ENCODE measurements around the gene FHIT.

GRCh38 chr3:60551455-60552209 is 699.6 kb downstream of the FHIT start:
- TF ChIP-seq EZH2phosphoT487 (IDR thresholded peaks at IDR 0.05), result no peak
- no peak for TF ChIP-seq CTCF (IDR thresholded peaks at IDR 0.05)

Data from neural progenitor cell (in vitro differentiated cells).